Immature natural killer cell (primary cell): ENCODE data around the gene CLEC16A. TPM values are rescaled to one million over a fixed set of nuclear protein-coding genes. Genes with fewer than 3 reads are reported as not detected.
"Not testable (repeated sequence)": the region's sequence is repeated elsewhere in the genome, so short reads cannot be mapped to it uniquely, and the experiment has no call there.

Experiments
- DNase-seq, 3 donors: peaks; one replicate each; pipeline ENCODE4 v3.0.0; 2022; ENCODE audit warnings: mixed read lengths in 1 of 3
- H3K27ac Mint-ChIP-seq, 6 donors: one replicate each; pipeline ENCODE4 v1.8.0; 2020; ENCODE audit warnings: mixed read lengths in 6 of 6, mild to moderate bottlenecking in 5 of 6, inconsistent platforms in 4 of 6, moderate library complexity in 3 of 6
- H3K27me3 Mint-ChIP-seq, 3 donors: one replicate each; pipeline ENCODE4 v1.8.0; 2020 to 2021; ENCODE audit warnings: low read depth in 3 of 3, mild to moderate bottlenecking in 3 of 3, mixed read lengths in 3 of 3, moderate library complexity in 3 of 3, inconsistent platforms in 1 of 3
- H3K36me3 Mint-ChIP-seq, 3 donors: one replicate each; pipeline ENCODE4 v1.8.0; 2020; ENCODE audit warnings: mixed read lengths in 3 of 3, inconsistent platforms in 2 of 3, mild to moderate bottlenecking in 2 of 3
- H3K4me1 Mint-ChIP-seq, 2 donors: one replicate each; pipeline ENCODE4 v1.8.0; 2020; ENCODE audit warnings: inconsistent platforms in 2 of 2, mild to moderate bottlenecking in 2 of 2, mixed read lengths in 2 of 2, moderate library complexity in 1 of 2
- H3K4me3 Mint-ChIP-seq, 5 donors: one replicate each; pipeline ENCODE4 v1.8.0; 2020; ENCODE audit warnings: mild to moderate bottlenecking in 5 of 5, mixed read lengths in 5 of 5, inconsistent platforms in 3 of 5, moderate library complexity in 3 of 5
- H3K9me3 Mint-ChIP-seq, 6 donors: one replicate each; pipeline ENCODE4 v1.8.0; 2020; ENCODE audit warnings: mild to moderate bottlenecking in 6 of 6, mixed read lengths in 6 of 6, inconsistent platforms in 4 of 6, moderate library complexity in 3 of 6
- polyA plus RNA-seq, 3 donors: library from polyadenylated mRNA; unstranded; fragments of 300-500 nt; fragmentation: Illumina TruSeq; gene quantifications; one replicate each; pipeline ENCODE4 v1.2.3, GENCODE V29; 2021

The CLEC16A gene
- polyA plus RNA-seq, 3 donors from 2014 or later, result 5.6 to 19.9 (median 5.6) TPM

GRCh38 chr16:11094857-11095565, 150.6 kb downstream of the CLEC16A start:
- Mint-ChIP-seq H3K4me3 (no peak overlapping the region), H3K9me3 (no peaks in the 10 kb centered on the region), H3K36me3 (no peaks in the 10 kb centered on the region), H3K4me1 (peaks cover 22 to 26% of the 10 kb centered on the region in 2 donors), H3K27me3 (peaks cover 0 to 3% (median under 1%) of the 10 kb centered on the region in 3 donors), H3K27ac (peak overlapping the region in 3 of 6 donors; percentile 0 to 22 (median 13))
- DNase-seq, result no peak

DNA sequence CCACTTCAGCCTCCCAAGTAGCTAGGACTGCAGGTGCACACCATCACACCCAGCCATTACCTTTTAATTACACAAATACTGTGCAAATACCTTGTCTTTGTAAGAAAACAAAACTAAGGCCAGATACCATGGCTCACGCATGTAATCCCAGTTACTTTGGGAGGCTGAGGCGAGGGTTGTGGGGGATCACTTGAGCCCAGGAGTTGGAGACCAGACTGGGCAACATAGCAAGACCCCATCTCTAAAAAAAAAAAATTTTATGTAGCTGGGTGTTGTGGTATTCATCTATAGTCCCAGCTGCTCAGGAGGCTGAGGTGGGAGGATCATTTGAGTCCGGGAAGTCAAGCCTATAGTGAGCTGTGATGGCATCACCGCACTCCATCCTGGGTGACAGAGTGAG, 151.6 kb downstream of the CLEC16A start:
- Mint-ChIP-seq H3K36me3 (no peaks in the 10 kb centered on the region), H3K4me3 (no peak overlapping the region), H3K27me3 (peaks cover 0 to 3% (median 0%) of the 10 kb centered on the region in 3 donors), H3K9me3 (no peaks in the 10 kb centered on the region), H3K27ac (no peak overlapping the region), H3K4me1 (peaks cover 24 to 32% of the 10 kb centered on the region in 2 donors)
- no peak for DNase-seq

GRCh38 chr16:11097094-11097786, 152.9 kb downstream of the CLEC16A start:
- Mint-ChIP-seq H3K4me1 (peaks cover 24 to 32% of the 10 kb centered on the region in 2 donors), H3K27ac (peak overlapping the region in 1 of 6 donors; percentile 2)

GRCh38 chr16:11097787-11098167, 153.4 kb downstream of the CLEC16A start:
- Mint-ChIP-seq H3K4me1 (peaks cover 24 to 32% of the 10 kb centered on the region in 2 donors), H3K27ac (peak overlapping the region in 1 of 6 donors; percentile 2), H3K36me3 (no peaks in the 10 kb centered on the region), H3K27me3 (peaks cover 0 to 3% (median 0%) of the 10 kb centered on the region in 3 donors), H3K4me3 (no peak overlapping the region), H3K9me3 (no peaks in the 10 kb centered on the region)
- DNase-seq, result no peak

More at GRCh38 chr16:11097094-11097786, 152.9 kb downstream of the CLEC16A start:
- H3K9me3 Mint-ChIP-seq, result no peaks in the 10 kb centered on the region
- DNase-seq, result no peak
- no peaks in the 10 kb centered on the region for H3K36me3 Mint-ChIP-seq
- peaks cover 0 to 3% (median 0%) of the 10 kb centered on the region in 3 donors for H3K27me3 Mint-ChIP-seq
- no peak overlapping the region for H3K4me3 Mint-ChIP-seq

- H3K9me3 Mint-ChIP-seq, result no peaks in the 10 kb centered on the region
- peaks cover 0 to 4% (median 0%) of the 10 kb centered on the region in 3 donors for H3K36me3 Mint-ChIP-seq
- no peak overlapping the region for H3K27ac Mint-ChIP-seq
- peaks cover 0 to under 1% (median 0%) of the 10 kb centered on the region in 3 donors for H3K27me3 Mint-ChIP-seq
- DNase-seq, result no peak
- peaks cover 19 to 27% of the 10 kb centered on the region in 2 donors for H3K4me1 Mint-ChIP-seq
- H3K4me3 Mint-ChIP-seq, result no peak overlapping the region
These were observed 154.4 kb downstream of the CLEC16A start for GRCh38 chr16:11098601-11099390.

- Mint-ChIP-seq H3K36me3 (peaks cover 0 to 4% (median 0%) of the 10 kb centered on the region in 3 donors), H3K4me3 (no peak overlapping the region), H3K27ac (peak overlapping the region in 2 of 6 donors; percentile 41 to 73), H3K4me1 (peaks cover 16 to 26% of the 10 kb centered on the region in 2 donors), H3K27me3 (no peaks in the 10 kb centered on the region), H3K9me3 (no peaks in the 10 kb centered on the region)
- DNase-seq, result no peak
These were observed 155.4 kb downstream of the CLEC16A start for GRCh38 chr16:11099672-11100205.

GRCh38 chr16:11100239-11100750, 155.9 kb downstream of the CLEC16A start:
- H3K4me1 Mint-ChIP-seq, result peaks cover 18 to 26% of the 10 kb centered on the region in 2 donors

GRCh38 chr16:11101283-11101682, 156.9 kb downstream of the CLEC16A start:
- DNase-seq, result no peak
- Mint-ChIP-seq H3K9me3 (no peaks in the 10 kb centered on the region), H3K27me3 (no peaks in the 10 kb centered on the region), H3K4me3 (no peak overlapping the region), H3K27ac (no peak overlapping the region), H3K36me3 (peaks cover 0 to 4% (median 0%) of the 10 kb centered on the region in 3 donors), H3K4me1 (peaks cover 24 to 36% of the 10 kb centered on the region in 2 donors)

More at GRCh38 chr16:11100239-11100750, 155.9 kb downstream of the CLEC16A start:
- H3K27ac Mint-ChIP-seq, result peak overlapping the region in 2 of 6 donors; percentile 41 to 73
- H3K9me3 Mint-ChIP-seq, result no peaks in the 10 kb centered on the region
- peaks cover 0 to 4% (median 0%) of the 10 kb centered on the region in 3 donors for H3K36me3 Mint-ChIP-seq
- no peak for DNase-seq
- peak overlapping the region in 1 of 5 donors; percentile 16 for H3K4me3 Mint-ChIP-seq
- no peaks in the 10 kb centered on the region for H3K27me3 Mint-ChIP-seq

GRCh38 chr16:11101695-11102522, 157.5 kb downstream of the CLEC16A start:
- Mint-ChIP-seq H3K27me3 (no peaks in the 10 kb centered on the region), H3K27ac (no peak overlapping the region), H3K4me3 (no peak overlapping the region), H3K4me1 (peaks cover 24 to 37% of the 10 kb centered on the region in 2 donors), H3K36me3 (peaks cover 0 to 4% (median 0%) of the 10 kb centered on the region in 3 donors), H3K9me3 (no peaks in the 10 kb centered on the region)
- DNase-seq, result no peak

GRCh38 chr16:11102523-11102898, 158.1 kb downstream of the CLEC16A start:
- no peaks in the 10 kb centered on the region for H3K27me3 Mint-ChIP-seq
- H3K4me1 Mint-ChIP-seq, result peaks cover 24 to 37% of the 10 kb centered on the region in 2 donors
- H3K36me3 Mint-ChIP-seq, result peaks cover 0 to 4% (median 0%) of the 10 kb centered on the region in 3 donors
- DNase-seq, result no peak
- H3K27ac Mint-ChIP-seq, result peak overlapping the region in 3 of 6 donors; percentile 3 to 62 (median 19)
- H3K4me3 Mint-ChIP-seq, result no peak overlapping the region
- H3K9me3 Mint-ChIP-seq, result no peaks in the 10 kb centered on the region

GRCh38 chr16:11103301-11103700, 158.9 kb downstream of the CLEC16A start:
- H3K27me3 Mint-ChIP-seq, H3K9me3 Mint-ChIP-seq, H3K4me3 Mint-ChIP-seq: not testable (repeated sequence)

DNA sequence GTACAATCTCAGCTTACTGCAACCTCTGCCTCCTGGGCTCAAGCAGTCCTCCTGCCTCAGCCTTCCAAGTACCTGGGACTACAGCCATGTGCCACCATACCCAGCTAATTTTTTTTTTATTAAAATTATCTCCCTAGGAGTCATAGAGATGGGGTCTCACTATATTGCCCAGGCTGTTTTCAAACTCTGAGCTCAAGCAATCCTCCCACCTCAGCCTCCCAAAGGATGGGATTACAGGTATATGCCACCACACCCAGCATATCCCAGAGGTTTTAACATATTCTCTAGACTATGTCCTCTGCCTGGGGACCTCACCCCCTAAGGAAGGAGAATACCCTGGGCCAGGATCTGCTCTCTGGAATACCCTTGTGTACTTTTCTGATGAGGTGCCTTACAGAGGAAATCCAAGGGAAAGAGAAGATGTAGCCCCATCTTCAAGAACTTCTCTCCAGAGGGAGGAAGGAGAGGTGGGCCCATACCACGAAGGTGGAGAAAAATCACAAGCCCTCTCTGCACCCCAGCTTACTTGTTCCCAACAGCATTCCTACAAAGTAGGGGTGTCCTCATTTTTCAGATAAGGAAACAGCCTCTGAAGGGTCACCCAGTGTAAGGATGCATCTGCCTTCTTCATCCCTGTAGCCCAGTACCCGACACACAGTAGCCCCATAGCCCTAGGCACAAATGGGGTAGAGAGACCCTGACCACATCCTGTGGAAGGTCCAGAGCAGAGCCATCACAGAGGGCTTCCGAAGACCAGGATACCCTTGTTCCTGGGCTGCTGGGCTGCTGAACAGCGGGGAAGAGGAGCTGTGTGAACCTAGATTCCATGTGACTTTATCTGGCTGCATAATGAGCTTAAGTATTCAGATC, 160.0 kb downstream of the CLEC16A start:
- DNase-seq, result no peak
- Mint-ChIP-seq H3K27ac (peak overlapping the region; percentile 42 to 68 (median 62)), H3K4me1 (peaks cover 24 to 37% of the 10 kb centered on the region in 2 donors), H3K27me3 (no peaks in the 10 kb centered on the region), H3K36me3 (peaks cover 0 to 4% (median 1%) of the 10 kb centered on the region in 3 donors), H3K4me3 (peak overlapping the region in 4 of 5 donors; percentile 29 to 61 (median 53)), H3K9me3 (no peaks in the 10 kb centered on the region)

More at GRCh38 chr16:11103301-11103700, 158.9 kb downstream of the CLEC16A start:
- H3K36me3 Mint-ChIP-seq, DNase-seq: not testable (repeated sequence)
- H3K27ac Mint-ChIP-seq, result peak overlapping the region in 2 of 6 donors; percentile 40 to 42
- H3K4me1 Mint-ChIP-seq, result peaks cover 24 to 37% of the 10 kb centered on the region in 2 donors
